ENCODE results near the gene KRTAP20-1.

The KRTAP20-1 gene

GRCh38 chr21:30579346-30579745 is 36.9 kb upstream of the KRTAP20-1 start:
- TF ChIP-seq CTCF (conservative IDR thresholded peaks at IDR 0.05; ENCODE audit: low read length) = no peak
- no peak for TF ChIP-seq EZH2phosphoT487 (IDR thresholded peaks at IDR 0.05; ENCODE audit: borderline replicate concordance)
- H3K9me2 ChIP-seq (replicated peaks; ENCODE audit: low read depth, low read length) = no peaks in the 10 kb centered on the region
- no peak overlapping the region for H3K4me2 ChIP-seq (ENCODE audit: low read depth, low read length, poor library complexity, severe bottlenecking)
- H2AFZ ChIP-seq (ENCODE audit: low read length) = no peak overlapping the region
- no peak overlapping the region for H3K4me3 ChIP-seq (ENCODE audit: low read length, poor library complexity, severe bottlenecking)
- H3F3A ChIP-seq (ENCODE audit: low read depth) = no peaks in the 10 kb centered on the region
- no peak overlapping the region for H3K9ac ChIP-seq (ENCODE audit: low read depth, low read length, poor library complexity, severe bottlenecking)
- H3K79me2 ChIP-seq (ENCODE audit: insufficient read depth, low read length) = no peaks in the 10 kb centered on the region
- H3K9me3 ChIP-seq (ENCODE audit: insufficient read depth, low read depth, low read length) = no peaks in the 10 kb centered on the region
- H4K20me1 ChIP-seq (ENCODE audit: insufficient read depth, low read length, poor library complexity, severe bottlenecking) = no peaks in the 10 kb centered on the region
- H3K36me3 ChIP-seq (ENCODE audit: insufficient read depth, low read length) = no peaks in the 10 kb centered on the region
- H3K27me3 ChIP-seq (ENCODE audit: insufficient read depth, low read length, poor library complexity, severe bottlenecking) = no peaks in the 10 kb centered on the region
- no peaks in the 10 kb centered on the region for H3K4me1 ChIP-seq (ENCODE audit: insufficient read depth, low read length, poor library complexity, severe bottlenecking)

- no peaks in the 10 kb centered on the region for H3K9me2 ChIP-seq (replicated peaks; ENCODE audit: low read depth, low read length)
- no peaks in the 10 kb centered on the region for H4K20me1 ChIP-seq (ENCODE audit: insufficient read depth, low read length, poor library complexity, severe bottlenecking)
- no peaks in the 10 kb centered on the region for H3F3A ChIP-seq (ENCODE audit: low read depth)
- no peak overlapping the region for H3K9ac ChIP-seq (ENCODE audit: low read depth, low read length, poor library complexity, severe bottlenecking)
- H3K27me3 ChIP-seq (ENCODE audit: insufficient read depth, low read length, poor library complexity, severe bottlenecking) = no peaks in the 10 kb centered on the region
- H3K79me2 ChIP-seq (ENCODE audit: insufficient read depth, low read length) = no peaks in the 10 kb centered on the region
- H3K4me2 ChIP-seq (ENCODE audit: low read depth, low read length, poor library complexity, severe bottlenecking) = no peak overlapping the region
- H3K9me3 ChIP-seq (ENCODE audit: insufficient read depth, low read depth, low read length) = no peaks in the 10 kb centered on the region
- H2AFZ ChIP-seq (ENCODE audit: low read length) = no peak overlapping the region
- TF ChIP-seq EZH2phosphoT487 (IDR thresholded peaks at IDR 0.05; ENCODE audit: borderline replicate concordance) = no peak
- TF ChIP-seq CTCF (conservative IDR thresholded peaks at IDR 0.05; ENCODE audit: low read length) = no peak
- H3K36me3 ChIP-seq (ENCODE audit: insufficient read depth, low read length) = no peaks in the 10 kb centered on the region
- no peak overlapping the region for H3K4me3 ChIP-seq (ENCODE audit: low read length, poor library complexity, severe bottlenecking)
- H3K4me1 ChIP-seq (ENCODE audit: insufficient read depth, low read length, poor library complexity, severe bottlenecking) = no peaks in the 10 kb centered on the region
Measured at GRCh38 chr21:30580132-30580531, 36.1 kb upstream of the KRTAP20-1 start.

GRCh38 chr21:30582870-30583269 is 33.4 kb upstream of the KRTAP20-1 start:
- Histone ChIP-seq H3K4me1 (ENCODE audit: insufficient read depth, low read length, poor library complexity, severe bottlenecking) (no peaks in the 10 kb centered on the region), H3K36me3 (ENCODE audit: insufficient read depth, low read length) (no peaks in the 10 kb centered on the region)
- TF ChIP-seq EZH2phosphoT487 (IDR thresholded peaks at IDR 0.05; ENCODE audit: borderline replicate concordance) (no peak), CTCF (conservative IDR thresholded peaks at IDR 0.05; ENCODE audit: low read length) (no peak)

More at GRCh38 chr21:30582870-30583269, 33.4 kb upstream of the KRTAP20-1 start:
- Histone ChIP-seq H3K9ac (ENCODE audit: low read depth, low read length, poor library complexity, severe bottlenecking) (no peak overlapping the region), H3K9me2 (replicated peaks; ENCODE audit: low read depth, low read length) (no peaks in the 10 kb centered on the region), H3K4me2 (ENCODE audit: low read depth, low read length, poor library complexity, severe bottlenecking) (no peak overlapping the region), H3K4me3 (ENCODE audit: low read length, poor library complexity, severe bottlenecking) (no peak overlapping the region), H3K27me3 (ENCODE audit: insufficient read depth, low read length, poor library complexity, severe bottlenecking) (no peaks in the 10 kb centered on the region), H3F3A (ENCODE audit: low read depth) (no peaks in the 10 kb centered on the region), H3K79me2 (ENCODE audit: insufficient read depth, low read length) (no peaks in the 10 kb centered on the region), H2AFZ (ENCODE audit: low read length) (no peak overlapping the region), H3K9me3 (ENCODE audit: insufficient read depth, low read depth, low read length) (no peaks in the 10 kb centered on the region), H4K20me1 (ENCODE audit: insufficient read depth, low read length, poor library complexity, severe bottlenecking) (no peaks in the 10 kb centered on the region)
